RWPE1 (cell line): ENCODE data around the gene GMCL2.
A peak's percentile ranks its signal among the peaks of the same experiment; 100 is the strongest.
"Not testable (repeated sequence)": the region's sequence is repeated elsewhere in the genome, so short reads cannot be mapped to it uniquely, and the experiment has no call there.

Experiments
- CTCF ChIA-PET: fragments of 350-600 bp; sonication (Branson Sonifier 250); formaldehyde crosslinking; extraction: SDS; loops from one replicate; lab custom pipeline; 2021; lab: Yijun Ruan, JAX
- POLR2A ChIA-PET: fragments of 400-600 bp; formaldehyde crosslinking; extraction: SDS; loops from one replicate; lab custom pipeline; 2020; ENCODE audit warnings: antibody characterized with exemption; ENCODE audit not compliant: low non-redundant PET; lab: Yijun Ruan, JAX
- DNase-seq: peaks from one replicate; pipeline ENCODE4 v3.0.0; 2012; ENCODE audit warnings: low spot score
- H3K27ac ChIP-seq: fragments of 450-650 bp; 2 replicates; pipeline ENCODE4 v1.5.1; 2017
- TF ChIP-seq, protein P1 (sequence below): fragments of 450-650 bp; conservative IDR thresholded peaks from 2 replicates; pipeline ENCODE4 v1.5.1; 2017; ENCODE audit warnings: low read depth, mild to moderate bottlenecking

The GMCL2 gene

DNA sequence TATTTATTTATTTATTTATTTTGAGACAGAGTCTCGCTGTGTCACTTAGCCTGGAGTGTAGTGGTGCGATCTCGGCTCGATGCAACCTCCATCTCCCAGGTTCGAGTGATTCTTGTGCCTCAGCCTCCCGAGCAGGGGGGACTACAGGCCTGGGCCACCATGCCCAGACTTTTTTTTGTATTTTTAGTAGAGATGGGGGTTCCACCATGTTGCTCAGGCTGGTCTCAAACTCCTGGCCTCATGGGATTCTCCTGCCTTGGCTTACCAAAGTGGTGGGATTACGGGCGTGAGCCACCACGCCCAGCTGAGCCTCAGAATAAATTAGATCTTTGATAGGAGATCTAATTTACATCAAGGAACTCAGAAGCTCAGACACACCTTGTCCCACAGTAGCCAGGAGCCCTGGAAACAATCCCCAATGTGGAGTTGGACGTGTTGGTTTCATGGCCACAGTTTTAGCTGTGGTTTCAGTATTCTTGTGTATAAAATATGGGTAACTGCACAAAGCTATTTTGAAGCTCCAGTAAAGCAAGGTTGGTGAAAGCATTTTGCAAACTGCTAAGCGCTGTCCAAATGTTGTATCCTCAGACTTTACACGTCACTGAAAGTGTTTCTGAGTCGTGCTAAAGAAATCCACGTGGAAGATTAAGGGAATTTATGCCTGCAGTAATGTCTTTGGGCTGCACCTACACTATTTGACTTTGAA is 14.2 kb upstream of the GMCL2 start:
- H3K27ac ChIP-seq: peak overlapping the region; percentile 87
- ChIA-PET POLR2A (no interaction called here), CTCF (interaction anchor here (0.6 to 1.3 kb wide), 3 partner anchors 57 to 423 kb away, joined by 3 to 4 read pairs (median 3); no protein-coding TSS in a partner anchor)
- TF ChIP-seq, protein P1, sequence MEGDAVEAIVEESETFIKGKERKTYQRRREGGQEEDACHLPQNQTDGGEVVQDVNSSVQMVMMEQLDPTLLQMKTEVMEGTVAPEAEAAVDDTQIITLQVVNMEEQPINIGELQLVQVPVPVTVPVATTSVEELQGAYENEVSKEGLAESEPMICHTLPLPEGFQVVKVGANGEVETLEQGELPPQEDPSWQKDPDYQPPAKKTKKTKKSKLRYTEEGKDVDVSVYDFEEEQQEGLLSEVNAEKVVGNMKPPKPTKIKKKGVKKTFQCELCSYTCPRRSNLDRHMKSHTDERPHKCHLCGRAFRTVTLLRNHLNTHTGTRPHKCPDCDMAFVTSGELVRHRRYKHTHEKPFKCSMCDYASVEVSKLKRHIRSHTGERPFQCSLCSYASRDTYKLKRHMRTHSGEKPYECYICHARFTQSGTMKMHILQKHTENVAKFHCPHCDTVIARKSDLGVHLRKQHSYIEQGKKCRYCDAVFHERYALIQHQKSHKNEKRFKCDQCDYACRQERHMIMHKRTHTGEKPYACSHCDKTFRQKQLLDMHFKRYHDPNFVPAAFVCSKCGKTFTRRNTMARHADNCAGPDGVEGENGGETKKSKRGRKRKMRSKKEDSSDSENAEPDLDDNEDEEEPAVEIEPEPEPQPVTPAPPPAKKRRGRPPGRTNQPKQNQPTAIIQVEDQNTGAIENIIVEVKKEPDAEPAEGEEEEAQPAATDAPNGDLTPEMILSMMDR: no peak
- DNase-seq: no peak

GRCh38 chr5:178199581-178200434 is 12.6 kb upstream of the GMCL2 start:
- CTCF ChIA-PET: interaction anchor here (0.6 kb wide), 1 partner anchor 16 kb away, joined by 4 read pairs; no protein-coding TSS in a partner anchor
- POLR2A ChIA-PET: no interaction called here
- peak overlapping the region; percentile 87 for H3K27ac ChIP-seq
- DNase-seq: peak; percentile 66
- TF ChIP-seq, protein P1: no peak

DNA sequence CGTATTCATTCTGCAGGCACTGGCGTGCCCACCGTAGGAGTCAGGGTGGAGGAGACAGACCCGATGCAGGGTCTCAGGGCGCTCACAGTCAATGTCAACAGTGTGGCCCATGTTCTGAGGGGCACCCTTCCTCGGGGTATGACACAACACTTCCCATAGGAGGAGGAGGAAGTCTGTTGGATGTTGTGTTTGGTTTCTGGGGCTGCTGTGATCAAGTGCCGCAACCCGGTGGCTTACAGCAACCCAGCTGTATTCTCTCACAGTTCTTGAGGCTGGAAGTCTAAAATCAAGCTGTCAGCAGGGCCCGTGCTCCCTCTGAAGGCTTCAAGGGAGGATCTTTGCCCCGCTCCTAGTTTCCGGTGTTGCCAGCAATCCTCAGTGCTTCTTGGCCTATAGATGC is 11.5 kb upstream of the GMCL2 start:
- POLR2A ChIA-PET: no interaction called here
- TF ChIP-seq, protein P1: no peak
- CTCF ChIA-PET: no interaction called here
- peak overlapping the region; percentile 87; the same call in 1 of the 2 replicates for H3K27ac ChIP-seq
- DNase-seq: no peak

GRCh38 chr5:178198151-178198550 is 11.0 kb upstream of the GMCL2 start:
- CTCF ChIA-PET, POLR2A ChIA-PET, DNase-seq, H3K27ac ChIP-seq: not testable (repeated sequence)

GRCh38 chr5:178196986-178197385 is 9.8 kb upstream of the GMCL2 start:
- ChIA-PET POLR2A (interaction anchor here (0.7 kb wide), 1 partner anchor 404 kb away, joined by 3 read pairs; no protein-coding TSS in a partner anchor), CTCF (interaction anchor here (0.5 to 1.8 kb wide), 4 partner anchors 20 to 121 kb away, joined by 3 to 9 read pairs (median 3); no protein-coding TSS in a partner anchor)
- no peak overlapping the region for H3K27ac ChIP-seq
- DNase-seq: no peak
- TF ChIP-seq, protein P1: peak; percentile 17; the same call in 1 of the 2 replicates

- TF ChIP-seq, protein P1: no peak
- ChIA-PET POLR2A (interaction anchor here (0.7 kb wide), 1 partner anchor 404 kb away, joined by 3 read pairs; no protein-coding TSS in a partner anchor), CTCF (interaction anchor here (1.1 to 1.8 kb wide), 2 partner anchors 76 to 120 kb away, joined by 3 to 9 read pairs; no protein-coding TSS in a partner anchor)
- no peak for DNase-seq
- H3K27ac ChIP-seq: no peak overlapping the region
Observed at GRCh38 chr5:178196281-178196812, 9.2 kb upstream of the GMCL2 start.
